ENCODE results near the gene KIF25.

Gene KIF25

GRCh38 chr6:168002804-168003203, 5.3 kb downstream of the KIF25 start:
- H3F3A ChIP-seq (ENCODE audit: insufficient read depth): no peaks in the 10 kb centered on the region
- H3K27me3 ChIP-seq (ENCODE audit: low read length): no peaks in the 10 kb centered on the region
- H3K79me2 ChIP-seq (ENCODE audit: insufficient read depth, low read length): no peaks in the 10 kb centered on the region
- H3K9me3 ChIP-seq (ENCODE audit: insufficient read depth, low read length): no peaks in the 10 kb centered on the region
- no peak overlapping the region for H3K4me3 ChIP-seq (ENCODE audit: insufficient read depth, low read length, poor library complexity, severe bottlenecking)
- TF ChIP-seq EZH2phosphoT487 (conservative IDR thresholded peaks at IDR 0.05; ENCODE audit: low read length): no peak
- TF ChIP-seq CTCF (IDR thresholded peaks at IDR 0.05; ENCODE audit: insufficient read depth, low read length, poor library complexity, severe bottlenecking): no peak
- H2AFZ ChIP-seq (ENCODE audit: low read depth, low read length, severe bottlenecking): no peak overlapping the region
- H3K36me3 ChIP-seq (ENCODE audit: low read length): no peaks in the 10 kb centered on the region
- H4K20me1 ChIP-seq (ENCODE audit: low read depth, low read length): no peaks in the 10 kb centered on the region
- no peak overlapping the region for H3K4me2 ChIP-seq (ENCODE audit: low read depth, low read length, poor library complexity, severe bottlenecking)
- H3K9ac ChIP-seq (ENCODE audit: low read length): no peak overlapping the region
- H3K27ac ChIP-seq (ENCODE audit: low read depth, low read length): no peak overlapping the region
- no peaks in the 10 kb centered on the region for H3K9me2 ChIP-seq (replicated peaks; ENCODE audit: insufficient read depth, low read length)

- no peaks in the 10 kb centered on the region for H3K79me2 ChIP-seq (ENCODE audit: insufficient read depth, low read length)
- H4K20me1 ChIP-seq (ENCODE audit: low read depth, low read length): no peaks in the 10 kb centered on the region
- no peak overlapping the region for H2AFZ ChIP-seq (ENCODE audit: low read depth, low read length, severe bottlenecking)
- H3K27ac ChIP-seq (ENCODE audit: low read depth, low read length): no peak overlapping the region
- H3F3A ChIP-seq (ENCODE audit: insufficient read depth): no peaks in the 10 kb centered on the region
- H3K9me2 ChIP-seq (replicated peaks; ENCODE audit: insufficient read depth, low read length): no peaks in the 10 kb centered on the region
- no peaks in the 10 kb centered on the region for H3K9me3 ChIP-seq (ENCODE audit: insufficient read depth, low read length)
- no peak overlapping the region for H3K4me3 ChIP-seq (ENCODE audit: insufficient read depth, low read length, poor library complexity, severe bottlenecking)
- H3K9ac ChIP-seq (ENCODE audit: low read length): no peak overlapping the region
- no peaks in the 10 kb centered on the region for H3K27me3 ChIP-seq (ENCODE audit: low read length)
- H3K36me3 ChIP-seq (ENCODE audit: low read length): no peaks in the 10 kb centered on the region
- H3K4me2 ChIP-seq (ENCODE audit: low read depth, low read length, poor library complexity, severe bottlenecking): no peak overlapping the region
- TF ChIP-seq EZH2phosphoT487 (conservative IDR thresholded peaks at IDR 0.05; ENCODE audit: low read length): no peak
- no peak for TF ChIP-seq CTCF (IDR thresholded peaks at IDR 0.05; ENCODE audit: insufficient read depth, low read length, poor library complexity, severe bottlenecking)
Measured at GRCh38 chr6:168004023-168004422, 6.6 kb downstream of the KIF25 start.

- Histone ChIP-seq H3K27ac (ENCODE audit: low read depth, low read length) (no peak overlapping the region), H3K4me3 (ENCODE audit: insufficient read depth, low read length, poor library complexity, severe bottlenecking) (no peak overlapping the region), H3K4me2 (ENCODE audit: low read depth, low read length, poor library complexity, severe bottlenecking) (no peak overlapping the region), H3K36me3 (ENCODE audit: low read length) (no peaks in the 10 kb centered on the region), H3K27me3 (ENCODE audit: low read length) (no peaks in the 10 kb centered on the region), H3F3A (ENCODE audit: insufficient read depth) (no peaks in the 10 kb centered on the region), H2AFZ (ENCODE audit: low read depth, low read length, severe bottlenecking) (no peak overlapping the region), H3K9me3 (ENCODE audit: insufficient read depth, low read length) (no peaks in the 10 kb centered on the region), H3K9ac (ENCODE audit: low read length) (no peak overlapping the region), H4K20me1 (ENCODE audit: low read depth, low read length) (no peaks in the 10 kb centered on the region), H3K9me2 (replicated peaks; ENCODE audit: insufficient read depth, low read length) (no peaks in the 10 kb centered on the region), H3K79me2 (ENCODE audit: insufficient read depth, low read length) (no peaks in the 10 kb centered on the region)
- no peak for TF ChIP-seq EZH2phosphoT487 (conservative IDR thresholded peaks at IDR 0.05; ENCODE audit: low read length)
- no peak for TF ChIP-seq CTCF (IDR thresholded peaks at IDR 0.05; ENCODE audit: insufficient read depth, low read length, poor library complexity, severe bottlenecking)
Measured at GRCh38 chr6:168004945-168005344, 7.5 kb downstream of the KIF25 start.

Measured in SU-DHL-6 (cell line).